Measurements from ENCODE around the gene RUSC1. TPM values are rescaled to one million over a fixed set of nuclear protein-coding genes. Genes with fewer than 3 reads are reported as not detected.

The RUSC1 gene
- total RNA-seq, 1 experiment from 2014 or later: 44.4 TPM

- H3K4me3 Mint-ChIP-seq (ENCODE audit: unreplicated experiment): no peak overlapping the region
- H3K27me3 ChIP-seq (replicated peaks; ENCODE audit: control insufficient read depth, insufficient read depth, low read length): no peaks in the 10 kb centered on the region
- no TSS peak for BruUV-seq (replicated peaks)
- no peaks in the 10 kb centered on the region for H3K9me3 Mint-ChIP-seq (ENCODE audit: unreplicated experiment)
- no peak overlapping the region for H3K27ac Mint-ChIP-seq (ENCODE audit: unreplicated experiment)
- H3K36me3 Mint-ChIP-seq (ENCODE audit: insufficient read depth, unreplicated experiment): peaks cover 83% of the 10 kb centered on the region
- ChIA-PET CTCF (no interaction called here), POLR2A (no interaction called here)
- DNase-seq: no peak
- no peaks in the 10 kb centered on the region for H3K27me3 Mint-ChIP-seq (ENCODE audit: insufficient read depth, unreplicated experiment)
- H3K4me1 ChIP-seq: no peaks in the 10 kb centered on the region
- no peaks in the 10 kb centered on the region for H3K9me3 ChIP-seq
- peaks cover 1% of the 10 kb centered on the region for H3K36me3 ChIP-seq (ENCODE audit: control insufficient read depth, insufficient read depth, low read length)
- intact Hi-C loops (cut with micrococcal nuclease; ENCODE audit: unreplicated experiment): no loop called here
- no peak for TF ChIP-seq CTCF (IDR thresholded peaks at IDR 0.05; ENCODE audit: insufficient read depth in 1 of 2, low read depth in 1 of 2, low read length in 1 of 2, severe bottlenecking in 1 of 2, unreplicated experiment in 1 of 2)
- H3K4me3 ChIP-seq (ENCODE audit: low read depth, low read length): no peak overlapping the region
- no peaks in the 10 kb centered on the region for H3K4me1 Mint-ChIP-seq (ENCODE audit: low read depth, unreplicated experiment)
These were observed 22.1 kb downstream of the RUSC1 start for GRCh38 chr1:155342842-155343241.

- Mint-ChIP-seq H3K4me1 (ENCODE audit: low read depth, unreplicated experiment) (no peaks in the 10 kb centered on the region), H3K36me3 (ENCODE audit: insufficient read depth, unreplicated experiment) (peaks cover 62% of the 10 kb centered on the region), H3K27me3 (ENCODE audit: insufficient read depth, unreplicated experiment) (no peaks in the 10 kb centered on the region), H3K9me3 (ENCODE audit: unreplicated experiment) (no peaks in the 10 kb centered on the region), H3K4me3 (ENCODE audit: unreplicated experiment) (no peak overlapping the region), H3K27ac (ENCODE audit: unreplicated experiment) (no peak overlapping the region)
- H3K4me1 ChIP-seq: no peaks in the 10 kb centered on the region
- intact Hi-C loops (cut with micrococcal nuclease; ENCODE audit: unreplicated experiment): no loop called here
- no TSS peak for BruUV-seq (replicated peaks)
- H3K4me3 ChIP-seq (ENCODE audit: low read depth, low read length): no peak overlapping the region
- no peaks in the 10 kb centered on the region for H3K36me3 ChIP-seq (ENCODE audit: control insufficient read depth, insufficient read depth, low read length)
- DNase-seq: no peak
- ChIA-PET POLR2A (interaction anchor here (0.6 kb wide), 1 partner anchor 188 kb away, joined by 6 read pairs; no protein-coding TSS in a partner anchor), CTCF (no interaction called here)
- H3K27me3 ChIP-seq (replicated peaks; ENCODE audit: control insufficient read depth, insufficient read depth, low read length): no peaks in the 10 kb centered on the region
- TF ChIP-seq CTCF (IDR thresholded peaks at IDR 0.05; ENCODE audit: insufficient read depth in 1 of 2, low read depth in 1 of 2, low read length in 1 of 2, severe bottlenecking in 1 of 2, unreplicated experiment in 1 of 2): no peak
- no peaks in the 10 kb centered on the region for H3K9me3 ChIP-seq
These were observed 31.9 kb downstream of the RUSC1 start for GRCh38 chr1:155352631-155353030.

GRCh38 chr1:155360051-155360450, 39.4 kb downstream of the RUSC1 start:
- intact Hi-C loops (cut with micrococcal nuclease; ENCODE audit: unreplicated experiment): no loop called here

More at GRCh38 chr1:155360051-155360450, 39.4 kb downstream of the RUSC1 start:
- Histone ChIP-seq H3K4me3 (ENCODE audit: low read depth, low read length) (no peak overlapping the region), H3K36me3 (ENCODE audit: control insufficient read depth, insufficient read depth, low read length) (no peaks in the 10 kb centered on the region; the same call in 1 of the 2 replicates), H3K9me3 (no peaks in the 10 kb centered on the region), H3K27me3 (replicated peaks; ENCODE audit: control insufficient read depth, insufficient read depth, low read length) (no peaks in the 10 kb centered on the region), H3K4me1 (no peaks in the 10 kb centered on the region)
- BruUV-seq (replicated peaks): no TSS peak
- H3K4me1 Mint-ChIP-seq (ENCODE audit: low read depth, unreplicated experiment): no peaks in the 10 kb centered on the region
- DNase-seq: no peak
- H3K36me3 Mint-ChIP-seq (ENCODE audit: insufficient read depth, unreplicated experiment): peaks cover 45% of the 10 kb centered on the region
- H3K27ac Mint-ChIP-seq (ENCODE audit: unreplicated experiment): no peak overlapping the region
- ChIA-PET POLR2A (no interaction called here), CTCF (no interaction called here)
- H3K4me3 Mint-ChIP-seq (ENCODE audit: unreplicated experiment): no peak overlapping the region
- no peak for TF ChIP-seq CTCF (IDR thresholded peaks at IDR 0.05; ENCODE audit: insufficient read depth in 1 of 2, low read depth in 1 of 2, low read length in 1 of 2, severe bottlenecking in 1 of 2, unreplicated experiment in 1 of 2)
- no peaks in the 10 kb centered on the region for H3K9me3 Mint-ChIP-seq (ENCODE audit: unreplicated experiment)
- no peaks in the 10 kb centered on the region for H3K27me3 Mint-ChIP-seq (ENCODE audit: insufficient read depth, unreplicated experiment)
